Left lung (tissue), 10 donors: ENCODE measurements around the gene LENEP. TPM values are rescaled to one million over a fixed set of nuclear protein-coding genes. Genes with fewer than 3 reads are reported as not detected.

Source experiments
- ATAC-seq: fragments of 200-7000 bp; cut with Tn5 transposase; one replicate; pipeline ENCODE4 v1.9.1; 2020; ENCODE audit warnings: moderate library complexity
- DNase-seq, 4 donors: peaks; one replicate each; pipeline ENCODE4 v3.0.0-alpha.2; 2013 to 2020
- H3K27ac ChIP-seq, 2 donors: fragments of 200-600 bp; sonication (generic) in 1 of 2; one replicate each; pipeline versions ENCODE4 v1.5.0 to v1.8.0; 2020 to 2021
- H3K27me3 ChIP-seq, 2 donors: fragments of 200-600 bp; sonication (generic) in 1 of 2; one replicate each; pipeline versions ENCODE4 v1.5.0 to v1.8.0; 2020 to 2021
- H3K36me3 ChIP-seq, 2 donors: fragments of 200-600 bp; sonication (generic) in 1 of 2; one replicate each; pipeline versions ENCODE4 v1.5.0 to v1.8.0; 2020 to 2021
- H3K4me1 ChIP-seq, 2 donors: fragments of 200-600 bp; one replicate each; pipeline ENCODE4 v1.8.0; 2021
- H3K4me3 ChIP-seq, 2 donors: fragments of 200-600 bp; sonication (generic) in 1 of 2; one replicate each; pipeline versions ENCODE4 v1.5.0 to v1.8.0; 2020 to 2021; ENCODE audit warnings: mild to moderate bottlenecking in 1 of 2
- H3K9me3 ChIP-seq, 2 donors: fragments of 200-600 bp; sonication (generic) in 1 of 2; one replicate each; pipeline versions ENCODE4 v1.5.0 to v1.8.0; 2020 to 2021
- CTCF ChIP-seq, 2 donors: fragments of 200-600 bp; sonication (generic) in 1 of 2; IDR thresholded peaks; one replicate each; pipeline versions ENCODE4 v1.5.0 to v1.8.0; 2021; ENCODE audit warnings: antibody characterized with exemption in 2 of 2
- intact Hi-C, 2 donors: fragments of 100-400 bp; cut with DNase I; formaldehyde crosslinking; loops; one replicate each; pipeline versions ENCODE4 v1.11.2 to v1.14.2; 2022
- polyA plus RNA-seq, 6 donors: library from polyadenylated mRNA; unstranded; fragments of 120-200 nt; gene quantifications; one replicate each; pipeline ENCODE4 v1.2.1, GENCODE V29; 2013; ENCODE audit not compliant: insufficient read length in 6 of 6
- total RNA-seq, 2 donors: library from RNA; stranded (reverse); fragmentation: NEBNext Ultra II Directional; extraction: Animal tissue kit (Norgen Biotek cat#: 25700); gene quantifications; one replicate each; pipeline ENCODE4 v1.2.1, GENCODE V29; 2021
- donor health status: DM: no; HTN: yes; CAD: no.
- donor health status: DM: no; HTN: no; CAD: no.

LENEP gene
- total and polyA plus RNA-seq, 8 donors: 0.52 to 1.8 (median 0.81) TPM; not detected in 1

GRCh38 chr1:154996966-154997701, 3.7 kb downstream of the LENEP start:
- no peaks in the 10 kb centered on the region for H3K27me3 ChIP-seq
- H3K36me3 ChIP-seq: no peaks in the 10 kb centered on the region
- no peak overlapping the region for H3K4me3 ChIP-seq
- no peak overlapping the region for H3K27ac ChIP-seq
- DNase-seq: peak in 1 of 4 donors; percentile 33
- H3K9me3 ChIP-seq: no peaks in the 10 kb centered on the region
- peaks cover 15 to 45% of the 10 kb centered on the region in 2 donors for H3K4me1 ChIP-seq
- intact Hi-C loops: no loop called here
- TF ChIP-seq CTCF (IDR thresholded peaks at IDR 0.05): no peak
- ATAC-seq: no peak

GRCh38 chr1:154998201-154998780, 4.9 kb downstream of the LENEP start:
- no peak for ATAC-seq
- Histone ChIP-seq H3K27ac (no peak overlapping the region), H3K9me3 (no peaks in the 10 kb centered on the region), H3K27me3 (no peaks in the 10 kb centered on the region), H3K4me1 (peaks cover 15 to 45% of the 10 kb centered on the region in 2 donors), H3K4me3 (no peak overlapping the region), H3K36me3 (no peaks in the 10 kb centered on the region)
- DNase-seq: peak in 1 of 4 donors; percentile 27
- intact Hi-C loops: no loop called here
- no peak for TF ChIP-seq CTCF (IDR thresholded peaks at IDR 0.05)

DNA sequence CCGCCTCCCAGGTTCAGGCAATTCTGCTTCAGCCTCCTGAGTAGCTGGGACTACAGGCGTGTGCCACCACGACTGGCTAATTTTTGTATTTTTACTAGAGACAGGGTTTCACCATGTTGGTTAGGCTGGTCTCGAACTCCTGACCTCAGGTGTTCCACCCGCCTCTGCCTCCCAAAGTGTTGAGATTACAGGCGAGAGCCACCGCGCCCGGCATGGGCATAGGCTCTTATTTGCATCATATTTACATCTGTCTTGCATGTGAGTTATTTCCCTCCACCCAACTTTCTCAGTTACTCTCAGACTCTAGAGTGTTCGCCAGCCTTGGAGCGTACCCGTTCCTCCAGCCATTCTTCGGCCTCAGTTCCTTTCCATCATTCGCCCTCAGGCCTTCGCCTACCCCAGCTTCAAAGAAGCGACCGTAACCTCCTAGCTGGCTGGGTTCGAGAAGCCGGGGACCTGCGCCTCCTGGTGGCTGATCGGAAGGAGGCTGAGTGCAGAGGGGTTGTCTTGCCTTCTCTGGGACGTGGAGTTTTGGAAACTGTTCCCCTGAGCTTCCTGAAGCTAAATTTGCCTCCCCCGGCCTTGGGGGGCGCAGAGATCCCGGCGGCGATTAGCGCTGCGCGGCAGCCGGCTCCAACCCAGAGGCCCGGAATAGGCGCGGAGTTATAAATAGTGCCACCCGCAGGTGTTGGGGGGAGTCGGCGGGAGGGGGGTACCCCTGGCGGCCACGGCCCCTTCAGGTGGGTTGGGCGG, 5.6 kb downstream of the LENEP start:
- Histone ChIP-seq H3K27ac (peak overlapping the region in 1 of 2 donors; percentile 92), H3K27me3 (no peaks in the 10 kb centered on the region), H3K4me1 (peaks cover 15 to 47% of the 10 kb centered on the region in 2 donors), H3K36me3 (no peaks in the 10 kb centered on the region), H3K9me3 (no peaks in the 10 kb centered on the region), H3K4me3 (peak overlapping the region; percentile 91 to 96)
- no peak for ATAC-seq
- peak; percentile 67 to 91 (median 78) for DNase-seq
- intact Hi-C loops: no loop called here
- peak; percentile 67 to 89 for TF ChIP-seq CTCF (IDR thresholded peaks at IDR 0.05)

DNA sequence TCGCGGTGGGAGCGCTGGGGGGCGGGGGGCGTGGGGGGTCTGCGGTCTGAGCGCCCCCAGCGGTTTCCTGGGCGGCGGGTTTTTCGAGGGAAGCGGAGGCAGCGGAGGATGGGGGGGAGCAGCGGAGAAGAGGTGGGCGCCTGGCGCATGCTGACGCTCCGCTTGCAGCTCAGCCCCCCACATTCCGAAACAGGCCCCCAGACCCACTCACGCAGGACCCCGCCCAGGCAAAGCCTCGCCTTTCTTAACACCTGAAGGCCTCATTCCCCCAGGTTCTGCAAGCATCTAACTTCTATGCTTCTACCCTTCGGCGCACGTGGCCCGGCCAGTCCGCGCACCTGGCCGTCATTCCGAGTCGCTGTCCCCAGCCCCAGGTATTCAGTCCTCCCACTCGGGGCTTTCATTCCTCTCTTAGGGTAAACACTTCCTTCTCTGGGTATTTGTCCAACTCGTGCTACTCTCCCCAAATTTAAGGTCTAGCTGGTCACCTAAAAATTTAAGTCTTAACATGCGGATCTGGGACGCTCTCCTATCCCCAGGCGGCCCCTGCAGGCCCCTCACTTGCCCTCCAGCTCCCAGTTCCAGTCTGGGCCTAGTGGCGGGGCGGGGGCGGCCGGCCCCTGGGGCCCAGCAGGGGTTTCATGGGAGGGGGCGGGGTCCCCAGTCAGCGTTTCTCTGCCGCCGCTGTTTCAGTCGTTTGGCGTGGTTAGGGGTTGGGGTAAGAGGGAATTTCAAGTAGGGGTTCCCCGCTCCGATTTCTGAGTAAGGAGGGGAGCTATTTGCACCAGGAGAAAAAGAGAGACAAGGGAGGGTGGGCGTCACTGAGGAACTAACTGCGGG, 6.4 kb downstream of the LENEP start:
- Histone ChIP-seq H3K4me3 (peak overlapping the region; percentile 91 to 96), H3K4me1 (peaks cover 21 to 55% of the 10 kb centered on the region in 2 donors), H3K36me3 (no peaks in the 10 kb centered on the region), H3K27ac (peak overlapping the region; percentile 92 to 96), H3K9me3 (no peaks in the 10 kb centered on the region), H3K27me3 (no peaks in the 10 kb centered on the region)
- ATAC-seq: no peak
- DNase-seq: peak in 2 of 4 donors; percentile 46 to 54
- intact Hi-C loops: no loop called here
- TF ChIP-seq CTCF (IDR thresholded peaks at IDR 0.05): no peak
